Measurements from ENCODE around the gene IGSF9B.

Gene IGSF9B

GRCh38 chr11:133903875-133904817, 52.6 kb downstream of the IGSF9B start:
- DNase-seq (ENCODE audit: extremely low read depth in 1 of 2, low read depth in 1 of 2) = no peak

GRCh38 chr11:133903056-133903455, 53.7 kb downstream of the IGSF9B start:
- DNase-seq (ENCODE audit: extremely low read depth in 1 of 2, low read depth in 1 of 2) = no peak

- no peak for DNase-seq (ENCODE audit: extremely low read depth in 1 of 2, low read depth in 1 of 2)
Observed at GRCh38 chr11:133902506-133902905, 54.3 kb downstream of the IGSF9B start.

- no peak for DNase-seq (ENCODE audit: extremely low read depth in 1 of 2, low read depth in 1 of 2)
Observed at GRCh38 chr11:133901999-133902398, 54.8 kb downstream of the IGSF9B start.

DNA sequence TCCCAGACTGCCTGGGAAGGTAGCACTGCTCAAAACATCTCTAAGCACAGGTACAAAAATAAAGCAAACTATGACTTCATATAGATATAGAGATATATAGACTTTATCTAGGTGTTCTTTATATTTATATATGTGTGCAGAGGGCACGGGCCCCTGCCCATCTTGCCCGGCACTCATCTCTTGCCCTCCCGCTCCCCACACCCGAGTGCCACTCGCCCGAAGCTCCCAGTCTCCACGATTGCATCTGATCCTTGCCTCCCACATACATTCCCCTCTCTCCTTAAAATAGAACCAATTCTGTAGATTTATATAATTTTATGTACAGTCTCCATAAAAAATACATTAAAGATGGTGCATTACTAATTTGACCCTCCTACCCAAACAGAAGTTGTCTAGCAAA, 55.5 kb downstream of the IGSF9B start:
- no peak for DNase-seq (ENCODE audit: extremely low read depth in 1 of 2, low read depth in 1 of 2)

- no peak for DNase-seq (ENCODE audit: extremely low read depth in 1 of 2, low read depth in 1 of 2)
Observed at GRCh38 chr11:133900176-133901105, 56.3 kb downstream of the IGSF9B start.

- no peak for DNase-seq (ENCODE audit: extremely low read depth in 1 of 2, low read depth in 1 of 2)
Observed at GRCh38 chr11:133898770-133899115, 58.0 kb downstream of the IGSF9B start.

DNA sequence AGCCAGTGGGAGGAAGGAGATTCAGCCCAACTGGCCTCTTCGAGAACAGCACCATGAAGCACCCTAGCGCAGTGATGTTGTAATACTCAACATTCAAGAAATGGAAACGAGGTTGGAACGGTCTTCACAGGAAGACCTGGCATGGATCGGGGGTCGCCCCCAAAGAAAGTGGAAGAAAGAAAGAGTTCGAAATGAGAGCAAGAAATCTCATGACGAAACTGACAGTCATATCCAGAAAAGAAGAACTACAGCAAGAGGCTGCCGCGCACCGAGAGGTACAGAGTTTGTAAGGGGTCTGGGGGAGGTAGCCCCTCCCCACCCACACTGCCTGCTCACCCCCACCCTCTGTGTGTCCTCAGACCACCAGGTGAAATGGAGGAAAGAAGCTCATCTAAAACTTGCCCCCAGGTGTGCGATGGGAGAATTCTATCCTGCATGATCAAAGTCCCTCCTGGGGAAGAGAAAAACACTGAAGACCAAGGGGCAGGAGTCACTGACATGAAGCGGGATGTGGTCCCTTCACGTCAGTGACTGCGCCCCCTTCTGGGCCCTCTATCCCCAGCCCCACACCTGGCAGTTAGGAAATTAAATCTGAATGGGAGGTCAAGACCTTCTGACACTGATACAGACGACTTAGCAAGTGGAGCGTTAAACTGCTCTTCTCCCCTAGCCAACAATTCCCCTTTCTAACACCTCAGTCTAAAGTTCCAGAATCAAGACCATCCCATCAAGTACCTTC, 58.6 kb downstream of the IGSF9B start:
- no peak for DNase-seq (ENCODE audit: extremely low read depth in 1 of 2, low read depth in 1 of 2)

DNA sequence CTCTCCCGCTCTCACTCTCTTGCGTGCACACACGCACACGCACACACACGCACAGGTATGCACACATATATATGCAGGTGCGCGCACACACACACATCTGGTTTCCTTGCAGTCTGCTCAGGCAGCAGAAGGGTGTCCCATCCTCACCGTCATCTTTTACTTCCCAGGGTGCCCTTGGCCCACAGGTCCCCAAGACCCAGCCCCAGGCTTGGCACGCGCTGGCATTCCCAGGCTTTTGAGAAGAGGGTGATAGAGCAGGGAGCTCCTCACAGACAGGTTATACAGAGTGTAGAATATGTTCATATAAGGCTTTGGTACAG, 59.5 kb downstream of the IGSF9B start:
- DNase-seq (ENCODE audit: extremely low read depth in 1 of 2, low read depth in 1 of 2) = no peak

- DNase-seq (ENCODE audit: extremely low read depth in 1 of 2, low read depth in 1 of 2) = no peak
Observed at GRCh38 chr11:133896642-133897330, 60.0 kb downstream of the IGSF9B start.

DNA sequence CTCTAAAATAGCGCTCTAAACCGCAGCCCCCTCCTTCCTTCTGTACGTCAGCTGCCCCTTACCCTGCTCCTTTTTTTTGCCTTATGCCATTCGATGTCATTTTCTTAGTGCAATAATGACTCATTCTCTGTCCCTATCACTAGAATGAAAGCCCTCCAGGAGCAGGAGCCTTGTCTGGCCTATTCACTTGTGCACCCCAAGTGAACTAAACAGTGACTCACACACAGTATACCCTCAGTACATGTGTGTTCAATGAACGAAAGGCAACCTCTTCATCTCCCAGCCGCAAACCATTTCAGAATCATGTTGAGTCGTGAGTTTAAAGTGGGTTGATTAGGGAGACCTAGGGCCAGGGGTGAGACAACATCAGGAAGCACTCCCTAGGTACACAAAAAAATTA, 60.7 kb downstream of the IGSF9B start:
- no peak for DNase-seq (ENCODE audit: extremely low read depth in 1 of 2, low read depth in 1 of 2)

DNA sequence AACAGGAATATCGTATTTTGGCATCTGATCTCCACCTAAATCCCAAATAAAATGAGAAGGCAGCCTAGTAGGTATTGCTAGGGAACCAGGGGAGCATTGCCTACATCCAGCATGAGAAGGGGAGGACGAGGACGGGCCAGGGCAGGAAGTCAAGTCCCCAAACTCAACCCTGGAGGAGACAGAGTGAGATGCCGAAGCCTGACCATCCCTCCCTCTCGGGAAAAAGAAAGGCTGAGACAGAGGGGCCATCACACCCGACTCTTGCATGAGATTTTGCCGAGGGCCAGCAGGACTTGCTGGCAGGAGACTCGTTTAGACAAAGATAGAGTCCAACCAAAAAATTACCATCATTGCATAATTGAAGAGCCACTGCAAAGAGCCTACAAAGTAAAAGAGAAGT, 61.2 kb downstream of the IGSF9B start:
- no peak for DNase-seq (ENCODE audit: extremely low read depth in 1 of 2, low read depth in 1 of 2)

GRCh38 chr11:133895061-133895479, 61.7 kb downstream of the IGSF9B start:
- no peak for DNase-seq (ENCODE audit: extremely low read depth in 1 of 2, low read depth in 1 of 2)

- DNase-seq (ENCODE audit: extremely low read depth in 1 of 2, low read depth in 1 of 2) = no peak
Observed at GRCh38 chr11:133893381-133893780, 63.4 kb downstream of the IGSF9B start.

DNA sequence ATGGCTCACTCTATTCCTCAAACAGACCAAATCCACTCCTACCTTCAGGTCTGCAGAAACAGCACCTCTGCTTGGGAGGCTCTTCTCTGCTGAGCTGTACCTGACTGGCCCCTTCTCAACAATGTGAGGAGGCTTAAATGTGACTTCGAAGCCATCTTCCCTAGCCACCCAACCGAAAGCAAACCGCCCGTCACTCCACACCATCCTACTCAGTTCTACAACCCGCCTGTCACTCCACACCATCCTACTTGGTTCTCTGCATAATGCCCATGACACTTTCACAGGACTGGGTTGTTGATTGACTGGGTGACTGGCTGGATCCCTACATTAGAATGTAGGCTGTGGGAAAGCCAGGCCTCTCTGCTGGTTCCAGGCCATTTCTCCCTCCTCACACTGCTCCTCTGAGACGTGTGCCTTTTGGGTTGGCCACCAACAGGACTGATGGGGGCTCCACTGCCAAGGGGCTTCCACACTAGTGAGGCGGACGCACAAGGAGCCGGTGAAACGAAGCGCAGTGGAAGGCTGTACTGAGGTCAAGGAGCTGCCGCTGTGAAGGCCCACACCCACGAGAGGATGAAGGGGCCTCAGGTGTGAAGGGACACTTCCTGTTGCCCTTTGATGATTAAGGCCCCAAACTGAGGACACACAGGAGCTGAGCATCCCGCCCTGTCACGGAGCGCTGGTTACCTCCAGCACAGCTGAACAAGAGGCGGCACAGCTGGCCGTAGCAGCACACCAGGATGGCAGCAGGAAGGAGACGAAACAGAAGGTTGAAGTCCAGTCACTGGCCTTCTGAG, 64.0 kb downstream of the IGSF9B start:
- no peak for DNase-seq (ENCODE audit: extremely low read depth in 1 of 2, low read depth in 1 of 2)

DNA sequence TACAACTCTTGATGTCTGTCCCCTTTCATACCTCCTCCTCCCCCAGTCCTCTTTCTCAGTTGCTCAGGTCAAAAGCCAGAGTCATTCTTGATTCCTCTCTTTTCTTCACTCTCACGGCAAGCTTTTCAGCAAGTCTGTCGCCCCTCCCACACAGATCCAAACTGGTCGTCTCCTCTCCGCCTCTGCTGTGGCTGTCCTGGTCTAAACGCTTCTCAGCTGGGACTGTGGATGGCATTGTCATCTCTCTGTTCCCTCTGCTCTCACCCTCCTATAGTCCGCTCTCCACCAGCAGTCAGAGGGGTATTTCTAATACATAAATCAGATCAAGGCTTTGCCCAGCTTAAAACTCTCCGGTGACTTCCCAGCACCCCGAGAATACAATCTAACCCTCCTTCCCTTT, 64.6 kb downstream of the IGSF9B start:
- no peak for DNase-seq (ENCODE audit: extremely low read depth in 1 of 2, low read depth in 1 of 2)

DNA sequence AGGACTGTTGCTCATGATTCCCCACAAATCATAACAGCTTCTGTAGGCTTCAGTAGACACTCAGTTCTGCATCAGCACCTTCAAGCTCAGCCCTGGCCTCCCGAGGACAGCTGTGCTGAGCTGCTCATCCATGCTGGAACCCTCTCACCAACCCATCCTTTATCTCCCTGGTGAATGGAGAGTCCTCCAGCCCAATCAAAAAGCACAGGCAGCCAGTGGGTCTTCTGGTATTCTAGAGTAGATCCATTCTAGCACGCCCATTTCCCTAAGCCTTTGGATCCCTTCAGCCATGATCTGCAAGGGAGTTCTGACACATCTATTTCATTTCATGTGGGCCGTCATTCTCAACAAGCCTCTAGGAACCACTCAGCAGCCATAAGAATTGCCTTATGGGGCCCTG, 66.9 kb downstream of the IGSF9B start:
- DNase-seq (ENCODE audit: extremely low read depth in 1 of 2, low read depth in 1 of 2) = no peak

- no peak for DNase-seq (ENCODE audit: extremely low read depth in 1 of 2, low read depth in 1 of 2)
Observed at GRCh38 chr11:133889188-133889587, 67.6 kb downstream of the IGSF9B start.

- no peak for DNase-seq (ENCODE audit: extremely low read depth in 1 of 2, low read depth in 1 of 2)
Observed at GRCh38 chr11:133887692-133888332, 69.0 kb downstream of the IGSF9B start.

Data from stimulated activated CD8-positive, alpha-beta memory T cell treated with anti-CD3 and anti-CD28 coated beads, Interleukin-7, amount 100 ng/mL, for 48 hours (primary cell).